ENCODE results near the gene WDR86.
A peak's percentile ranks its signal among the peaks of the same experiment; 100 is the strongest.

The WDR86 gene

GRCh38 chr7:151386301-151387160 is 23.3 kb downstream of the WDR86 start:
- Histone ChIP-seq H3K9me3 (ENCODE audit: control insufficient read depth, insufficient read depth, low read depth, low read length) (no peaks in the 10 kb centered on the region), H3K9ac (ENCODE audit: low read length) (no peak overlapping the region), H3K27ac (ENCODE audit: low read depth, low read length) (no peak overlapping the region), H3K4me1 (ENCODE audit: control insufficient read depth, insufficient read depth, low read length) (peaks cover 11% of the 10 kb centered on the region; the same call in 1 of the 2 replicates), H3K4me3 (ENCODE audit: low read depth, low read length) (no peak overlapping the region), H3K36me3 (ENCODE audit: control insufficient read depth, insufficient read depth, low read length) (no peaks in the 10 kb centered on the region), H3K27me3 (ENCODE audit: control insufficient read depth, insufficient read depth, low read length) (peaks cover 37% of the 10 kb centered on the region)

GRCh38 chr7:151385626-151386300 is 24.1 kb downstream of the WDR86 start:
- no peak overlapping the region for H3K27ac ChIP-seq (ENCODE audit: low read depth, low read length)
- H3K4me1 ChIP-seq (ENCODE audit: control insufficient read depth, insufficient read depth, low read length), result peaks cover 16% of the 10 kb centered on the region
- H3K4me3 ChIP-seq (ENCODE audit: low read depth, low read length), result no peak overlapping the region
- peaks cover 43% of the 10 kb centered on the region for H3K27me3 ChIP-seq (ENCODE audit: control insufficient read depth, insufficient read depth, low read length)
- H3K36me3 ChIP-seq (ENCODE audit: control insufficient read depth, insufficient read depth, low read length), result no peaks in the 10 kb centered on the region
- no peaks in the 10 kb centered on the region for H3K9me3 ChIP-seq (ENCODE audit: control insufficient read depth, insufficient read depth, low read depth, low read length)
- no peak overlapping the region for H3K9ac ChIP-seq (ENCODE audit: low read length)

- Histone ChIP-seq H3K27me3 (ENCODE audit: control insufficient read depth, insufficient read depth, low read length) (peaks cover 45% of the 10 kb centered on the region), H3K9me3 (ENCODE audit: control insufficient read depth, insufficient read depth, low read depth, low read length) (no peaks in the 10 kb centered on the region), H3K9ac (ENCODE audit: low read length) (no peak overlapping the region), H3K4me1 (ENCODE audit: control insufficient read depth, insufficient read depth, low read length) (peaks cover 22% of the 10 kb centered on the region), H3K36me3 (ENCODE audit: control insufficient read depth, insufficient read depth, low read length) (no peaks in the 10 kb centered on the region), H3K4me3 (ENCODE audit: low read depth, low read length) (no peak overlapping the region), H3K27ac (ENCODE audit: low read depth, low read length) (no peak overlapping the region)
Measured at GRCh38 chr7:151384776-151385625, 24.8 kb downstream of the WDR86 start.

- Histone ChIP-seq H3K4me1 (ENCODE audit: control insufficient read depth, insufficient read depth, low read length) (peaks cover 22% of the 10 kb centered on the region), H3K9ac (ENCODE audit: low read length) (no peak overlapping the region), H3K36me3 (ENCODE audit: control insufficient read depth, insufficient read depth, low read length) (peaks cover 2% of the 10 kb centered on the region; the same call in 1 of the 2 replicates), H3K4me3 (ENCODE audit: low read depth, low read length) (no peak overlapping the region), H3K9me3 (ENCODE audit: control insufficient read depth, insufficient read depth, low read depth, low read length) (no peaks in the 10 kb centered on the region), H3K27ac (ENCODE audit: low read depth, low read length) (no peak overlapping the region), H3K27me3 (ENCODE audit: control insufficient read depth, insufficient read depth, low read length) (peaks cover 45% of the 10 kb centered on the region)
Measured at GRCh38 chr7:151384352-151384697, 25.5 kb downstream of the WDR86 start.

GRCh38 chr7:151383638-151384351 is 26.0 kb downstream of the WDR86 start:
- Histone ChIP-seq H3K9me3 (ENCODE audit: control insufficient read depth, insufficient read depth, low read depth, low read length) (no peaks in the 10 kb centered on the region), H3K9ac (ENCODE audit: low read length) (no peak overlapping the region), H3K27me3 (ENCODE audit: control insufficient read depth, insufficient read depth, low read length) (peaks cover 45% of the 10 kb centered on the region), H3K4me1 (ENCODE audit: control insufficient read depth, insufficient read depth, low read length) (peaks cover 22% of the 10 kb centered on the region), H3K36me3 (ENCODE audit: control insufficient read depth, insufficient read depth, low read length) (peaks cover 6% of the 10 kb centered on the region), H3K27ac (ENCODE audit: low read depth, low read length) (no peak overlapping the region), H3K4me3 (ENCODE audit: low read depth, low read length) (no peak overlapping the region)

GRCh38 chr7:151382079-151382885 is 27.6 kb downstream of the WDR86 start:
- H3K4me3 ChIP-seq (ENCODE audit: low read depth, low read length), result peak overlapping the region; percentile 55
- H3K27me3 ChIP-seq (ENCODE audit: control insufficient read depth, insufficient read depth, low read length), result peaks cover 45% of the 10 kb centered on the region
- no peaks in the 10 kb centered on the region for H3K9me3 ChIP-seq (ENCODE audit: control insufficient read depth, insufficient read depth, low read depth, low read length)
- H3K9ac ChIP-seq (ENCODE audit: low read length), result no peak overlapping the region
- peaks cover 18% of the 10 kb centered on the region for H3K36me3 ChIP-seq (ENCODE audit: control insufficient read depth, insufficient read depth, low read length)
- H3K27ac ChIP-seq (ENCODE audit: low read depth, low read length), result no peak overlapping the region
- H3K4me1 ChIP-seq (ENCODE audit: control insufficient read depth, insufficient read depth, low read length), result peaks cover 22% of the 10 kb centered on the region

GRCh38 chr7:151381348-151382078 is 28.3 kb downstream of the WDR86 start:
- Histone ChIP-seq H3K9me3 (ENCODE audit: control insufficient read depth, insufficient read depth, low read depth, low read length) (no peaks in the 10 kb centered on the region), H3K36me3 (ENCODE audit: control insufficient read depth, insufficient read depth, low read length) (peaks cover 25% of the 10 kb centered on the region), H3K27me3 (ENCODE audit: control insufficient read depth, insufficient read depth, low read length) (peaks cover 45% of the 10 kb centered on the region), H3K9ac (ENCODE audit: low read length) (no peak overlapping the region), H3K4me1 (ENCODE audit: control insufficient read depth, insufficient read depth, low read length) (peaks cover 22% of the 10 kb centered on the region), H3K27ac (ENCODE audit: low read depth, low read length) (no peak overlapping the region), H3K4me3 (ENCODE audit: low read depth, low read length) (peak overlapping the region; percentile 55)

- H3K9ac ChIP-seq (ENCODE audit: low read length), result no peak overlapping the region
- peaks cover 22% of the 10 kb centered on the region for H3K4me1 ChIP-seq (ENCODE audit: control insufficient read depth, insufficient read depth, low read length)
- peak overlapping the region; percentile 55 for H3K4me3 ChIP-seq (ENCODE audit: low read depth, low read length)
- H3K9me3 ChIP-seq (ENCODE audit: control insufficient read depth, insufficient read depth, low read depth, low read length), result no peaks in the 10 kb centered on the region
- peaks cover 29% of the 10 kb centered on the region for H3K36me3 ChIP-seq (ENCODE audit: control insufficient read depth, insufficient read depth, low read length)
- H3K27me3 ChIP-seq (ENCODE audit: control insufficient read depth, insufficient read depth, low read length), result peaks cover 45% of the 10 kb centered on the region
- H3K27ac ChIP-seq (ENCODE audit: low read depth, low read length), result no peak overlapping the region
Measured at GRCh38 chr7:151381098-151381347, 28.8 kb downstream of the WDR86 start.

GRCh38 chr7:151380199-151381097 is 29.4 kb downstream of the WDR86 start:
- H3K27ac ChIP-seq (ENCODE audit: low read depth, low read length), result no peak overlapping the region
- no peak overlapping the region for H3K9ac ChIP-seq (ENCODE audit: low read length)
- peaks cover 22% of the 10 kb centered on the region for H3K4me1 ChIP-seq (ENCODE audit: control insufficient read depth, insufficient read depth, low read length)
- H3K4me3 ChIP-seq (ENCODE audit: low read depth, low read length), result peak overlapping the region; percentile 55; the same call in 1 of the 2 replicates
- no peaks in the 10 kb centered on the region for H3K9me3 ChIP-seq (ENCODE audit: control insufficient read depth, insufficient read depth, low read depth, low read length)
- peaks cover 45% of the 10 kb centered on the region for H3K27me3 ChIP-seq (ENCODE audit: control insufficient read depth, insufficient read depth, low read length)
- peaks cover 34% of the 10 kb centered on the region for H3K36me3 ChIP-seq (ENCODE audit: control insufficient read depth, insufficient read depth, low read length)
